GM18873 (cell line): ENCODE results near the gene MPHOSPH6.
"Not testable (repeated sequence)": the region's sequence is repeated elsewhere in the genome, so short reads cannot be mapped to it uniquely, and the experiment has no call there.

Experiments used
- ATAC-seq: cut with Tn5 transposase; IDR thresholded peaks from one replicate; pipeline ENCODE4 v1.9.1; 2021; ENCODE audit warnings: mild to moderate bottlenecking, moderate library complexity, moderate number of reproducible peaks; ENCODE audit not compliant: unreplicated experiment, low FRiP score

Gene MPHOSPH6, protein sequence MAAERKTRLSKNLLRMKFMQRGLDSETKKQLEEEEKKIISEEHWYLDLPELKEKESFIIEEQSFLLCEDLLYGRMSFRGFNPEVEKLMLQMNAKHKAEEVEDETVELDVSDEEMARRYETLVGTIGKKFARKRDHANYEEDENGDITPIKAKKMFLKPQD

DNA sequence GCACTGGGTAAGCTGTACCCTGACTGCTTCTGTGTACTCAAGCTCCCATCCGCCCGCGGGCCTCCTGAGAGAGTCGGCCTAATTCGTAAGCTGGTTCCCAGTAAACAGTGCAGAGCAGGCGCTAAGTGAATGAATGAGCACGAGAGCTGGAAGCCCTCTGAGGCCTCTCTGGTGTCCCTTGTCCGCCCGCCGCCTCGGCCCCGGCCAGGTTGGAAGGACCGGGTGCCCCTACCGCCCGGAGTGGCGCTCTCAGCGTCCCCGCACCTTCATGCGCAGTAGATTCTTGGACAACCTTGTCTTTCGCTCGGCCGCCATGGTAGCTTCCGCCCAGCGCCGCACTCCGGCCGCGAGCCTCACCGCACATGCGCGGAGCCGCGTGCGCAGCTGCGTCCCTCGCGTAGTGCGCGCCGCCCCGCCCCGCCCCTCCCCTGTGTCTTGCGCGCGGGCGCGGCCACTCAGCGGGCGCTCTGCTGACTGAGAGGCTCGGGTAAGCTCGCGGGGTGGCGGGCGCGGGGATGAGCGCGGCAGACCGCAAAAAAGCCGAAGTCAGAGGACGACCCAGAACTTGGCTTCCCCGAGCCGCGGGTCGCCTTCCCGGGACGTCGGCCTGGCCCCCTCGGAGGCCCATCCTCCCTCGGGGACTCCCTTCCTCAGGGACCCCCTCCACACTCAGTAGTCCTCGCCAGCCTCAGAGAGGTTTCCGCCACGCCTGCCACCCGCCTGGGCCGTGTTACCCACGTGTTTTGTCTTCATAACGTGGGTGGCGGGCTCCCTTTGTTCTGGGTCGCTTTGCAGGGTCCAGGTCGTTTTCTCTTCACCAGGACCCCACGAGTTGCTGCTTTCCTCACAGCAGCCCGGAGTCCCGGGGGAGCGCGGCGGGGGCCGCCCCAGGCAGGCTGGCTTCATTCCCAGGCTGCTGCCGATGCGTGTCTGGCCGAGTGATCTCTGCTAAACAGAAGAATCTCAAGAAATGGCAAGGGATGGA is at the start of gene MPHOSPH6:
MPHOSPH6 (minus strand) TSS at position 364 of the 985 bp plus-strand sequence; CDS start at position 315, 49 bp downstream.
- peak; percentile 82 for ATAC-seq

DNA sequence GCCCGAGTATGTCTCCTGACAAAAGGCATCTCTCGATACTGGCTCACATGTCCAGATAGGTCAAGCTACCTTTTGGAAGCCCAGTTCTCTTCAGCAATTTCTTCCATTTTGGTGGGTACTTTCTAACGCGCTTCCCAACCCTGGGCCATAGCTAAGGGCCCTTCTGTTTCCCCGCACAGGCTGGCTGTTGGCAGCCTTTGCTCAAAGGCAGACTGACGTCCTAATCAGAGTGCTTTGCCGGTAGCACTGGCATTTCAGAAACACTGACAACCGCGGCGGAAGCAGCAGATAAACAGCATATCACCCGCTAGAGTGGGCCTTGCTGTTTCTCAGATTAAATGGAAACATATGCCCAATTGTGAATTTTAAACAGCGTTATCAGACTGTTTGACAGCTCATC is 49.3 kb upstream of the MPHOSPH6 start:
- no peak for ATAC-seq

DNA sequence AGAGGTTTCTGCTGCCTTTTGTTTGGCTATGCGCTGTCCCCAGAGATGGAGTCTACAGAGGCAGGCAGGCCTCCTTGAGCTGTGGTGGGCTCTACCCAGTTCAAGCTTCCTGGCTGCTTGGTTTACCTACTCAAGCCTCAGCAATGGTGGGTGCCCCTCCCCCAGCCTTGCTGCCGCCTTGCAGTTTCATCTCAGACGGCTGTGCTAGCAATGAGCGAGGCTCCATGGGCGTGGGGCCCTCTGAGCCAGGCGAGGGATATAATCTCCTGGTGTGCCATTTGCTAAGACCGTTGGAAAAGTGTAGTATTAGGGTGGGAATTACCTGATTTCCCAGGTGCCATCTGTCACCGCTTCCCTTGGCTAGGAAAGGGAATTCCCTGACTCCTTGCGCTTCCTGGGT is 39.3 kb upstream of the MPHOSPH6 start:
- ATAC-seq = not testable (repeated sequence)

DNA sequence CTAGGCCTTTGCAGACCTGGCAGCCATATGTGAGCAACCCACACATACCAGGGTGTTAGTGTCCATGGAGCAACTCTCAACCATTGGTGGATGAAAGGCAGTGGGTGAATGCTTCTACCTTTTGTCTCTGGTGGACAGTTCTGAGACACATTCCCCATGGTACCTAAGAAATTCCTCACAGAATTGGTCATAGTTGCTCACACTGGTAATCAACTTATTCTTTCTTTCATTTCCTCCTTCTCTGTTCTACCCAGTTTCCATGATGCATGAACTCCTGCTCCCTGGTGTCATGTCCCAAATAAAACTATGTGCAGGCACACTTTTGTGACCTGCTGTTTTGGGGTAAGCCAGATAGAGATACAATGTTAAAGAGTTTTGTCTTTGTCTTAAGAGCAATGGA is 33.2 kb upstream of the MPHOSPH6 start:
- ATAC-seq = no peak

DNA sequence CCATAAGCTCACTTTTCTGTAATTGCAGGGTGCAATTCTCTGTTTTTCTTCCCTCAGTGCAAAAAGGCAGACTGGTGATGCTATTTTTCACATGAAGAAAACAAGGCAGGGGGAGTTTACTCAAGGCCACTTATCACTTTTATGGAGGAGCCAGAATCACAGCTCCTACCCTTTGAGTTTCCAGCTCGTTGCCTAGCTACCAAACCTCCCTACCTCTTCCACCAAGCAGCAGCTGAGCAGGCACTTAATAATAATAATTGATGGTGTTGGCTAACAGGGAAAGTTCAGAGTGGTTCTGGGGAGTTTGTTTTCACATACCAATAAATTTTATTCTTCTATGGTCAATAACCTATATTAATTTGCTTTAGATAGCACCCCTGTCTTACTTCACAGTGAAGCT is 31.9 kb upstream of the MPHOSPH6 start:
- ATAC-seq = no peak

DNA sequence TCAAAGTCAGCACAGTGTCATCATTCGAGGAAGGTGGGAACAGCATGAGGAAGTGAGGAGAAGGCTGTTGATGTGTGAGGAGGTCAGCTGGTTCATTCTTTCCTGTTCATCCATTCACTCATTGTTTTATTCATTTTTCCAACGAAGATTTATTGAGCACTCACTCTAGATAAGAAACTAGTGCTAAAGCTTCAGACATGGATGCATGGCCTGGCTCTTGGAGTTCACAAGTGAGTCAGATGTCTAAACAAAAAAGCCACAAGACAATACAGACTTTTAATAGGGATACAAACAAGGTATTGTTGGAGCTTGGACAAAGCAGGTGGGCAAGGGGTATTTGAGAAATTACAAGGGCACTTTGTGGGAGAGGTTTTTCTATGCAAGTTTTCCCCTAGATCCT is 31.3 kb upstream of the MPHOSPH6 start:
- no peak for ATAC-seq

DNA sequence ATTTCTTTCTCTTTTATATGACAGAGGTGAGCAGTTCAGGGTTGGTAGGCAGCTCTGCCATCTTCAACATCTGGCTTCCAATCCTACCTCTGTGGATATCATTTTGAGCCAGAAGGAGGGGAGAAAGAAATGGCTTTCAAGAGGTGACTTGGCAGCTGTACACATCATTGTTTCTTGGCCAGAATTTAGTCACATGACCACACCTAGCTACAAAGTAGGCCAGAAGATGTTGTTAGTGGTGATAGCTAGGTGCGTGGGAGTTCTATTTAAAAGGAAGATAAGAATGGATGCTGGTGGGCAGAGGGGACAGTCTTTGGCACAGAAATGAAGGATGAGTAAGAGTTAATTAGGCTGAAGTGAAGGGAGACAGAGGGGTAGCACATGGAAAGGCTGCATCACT is 29.2 kb upstream of the MPHOSPH6 start:
- ATAC-seq = no peak

DNA sequence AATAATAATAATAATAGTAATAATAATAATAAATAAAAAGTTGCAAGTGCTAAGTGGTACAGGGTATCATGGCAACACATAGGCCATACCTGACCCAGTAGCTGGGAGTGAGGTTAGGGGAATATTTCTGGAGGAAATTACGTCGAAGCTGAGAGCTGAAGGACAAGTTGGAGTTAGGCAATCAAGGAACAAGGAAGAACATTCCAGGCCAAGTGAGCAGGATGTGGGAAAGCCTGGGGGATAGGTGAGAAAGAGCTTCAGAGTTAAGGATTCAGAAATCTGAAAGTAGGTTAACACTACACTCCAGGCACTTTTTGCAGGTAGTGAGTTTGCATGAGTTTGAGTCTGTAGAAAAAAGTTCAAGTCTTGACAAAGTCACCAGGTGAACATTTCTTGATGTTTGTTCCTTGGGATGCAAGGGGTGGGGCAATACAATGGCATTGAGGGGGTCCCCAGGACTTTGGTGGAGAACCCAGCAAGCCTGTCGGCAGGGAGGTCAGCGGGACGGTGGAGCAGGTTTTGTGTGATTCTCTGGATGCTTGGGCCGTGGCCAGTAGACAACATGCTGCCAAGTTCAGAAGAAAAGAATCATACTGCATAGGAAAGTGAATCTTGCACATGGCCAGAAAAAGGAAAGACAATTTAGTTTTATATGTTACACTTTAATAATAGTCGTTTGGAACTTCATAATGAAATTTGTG is 27.7 kb upstream of the MPHOSPH6 start:
- no peak for ATAC-seq

DNA sequence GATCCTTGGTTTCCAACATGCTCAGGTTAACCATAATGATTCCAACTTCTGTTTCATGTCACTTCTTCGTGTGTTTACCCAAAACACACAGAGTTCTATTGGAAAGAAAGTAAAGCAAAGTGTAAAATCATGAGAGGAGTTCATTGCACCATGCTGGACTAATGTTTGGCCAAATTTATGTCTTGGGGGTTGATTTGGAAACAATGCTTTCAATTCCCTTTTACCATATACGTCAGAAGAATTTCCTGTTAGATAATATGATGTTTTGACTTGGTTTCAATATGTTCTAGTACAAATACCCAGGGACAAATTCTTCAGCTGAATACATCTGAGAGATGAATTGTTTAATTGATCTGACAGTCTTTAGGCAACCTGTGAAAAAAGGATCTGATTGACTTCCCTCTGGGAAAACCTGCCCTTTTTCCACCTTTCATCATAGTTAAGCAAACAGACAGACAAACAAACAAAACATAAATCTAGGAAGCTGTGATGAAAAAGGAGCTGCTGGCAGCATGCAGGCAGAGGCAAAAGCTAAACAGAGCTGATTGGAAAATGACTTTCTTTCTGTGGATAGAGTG is 26.0 kb upstream of the MPHOSPH6 start:
- ATAC-seq = no peak

DNA sequence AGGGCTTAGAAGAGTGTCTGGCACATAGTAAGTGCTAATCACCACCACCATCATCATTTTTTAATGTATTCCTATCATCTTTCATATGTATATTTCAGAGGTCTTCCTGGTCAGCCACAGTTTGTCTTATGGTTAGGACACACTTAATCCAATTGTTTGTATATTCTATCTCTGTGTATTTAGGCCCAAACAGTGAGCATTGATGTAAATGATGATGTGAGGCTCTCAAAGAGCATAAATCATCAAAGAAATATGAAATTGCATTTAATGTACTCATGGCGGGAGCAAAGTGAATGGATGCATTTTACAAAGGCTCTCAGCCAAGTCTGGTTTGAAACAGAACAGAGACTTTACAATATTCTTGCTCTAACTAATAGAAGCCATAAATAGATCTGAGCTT is 24.1 kb upstream of the MPHOSPH6 start:
- ATAC-seq = no peak

DNA sequence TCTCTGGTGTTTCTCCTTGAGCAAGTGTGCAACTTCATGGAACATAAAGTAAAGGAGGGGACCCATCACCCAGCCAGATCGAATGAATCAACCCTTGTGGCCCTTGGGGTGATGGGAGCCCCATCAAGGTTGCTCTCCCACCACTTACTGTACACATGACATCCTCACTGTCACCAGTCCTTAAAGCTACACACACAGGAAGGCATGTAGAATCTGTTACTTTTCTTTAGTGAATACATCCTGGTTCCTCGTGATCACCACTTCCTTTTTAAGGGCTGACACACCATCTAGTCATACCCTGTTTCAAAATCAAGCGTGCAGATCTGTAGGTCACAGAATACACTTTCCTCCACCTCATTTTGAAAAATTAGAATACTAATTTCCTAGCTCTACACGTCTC is 22.6 kb upstream of the MPHOSPH6 start:
- no peak for ATAC-seq

DNA sequence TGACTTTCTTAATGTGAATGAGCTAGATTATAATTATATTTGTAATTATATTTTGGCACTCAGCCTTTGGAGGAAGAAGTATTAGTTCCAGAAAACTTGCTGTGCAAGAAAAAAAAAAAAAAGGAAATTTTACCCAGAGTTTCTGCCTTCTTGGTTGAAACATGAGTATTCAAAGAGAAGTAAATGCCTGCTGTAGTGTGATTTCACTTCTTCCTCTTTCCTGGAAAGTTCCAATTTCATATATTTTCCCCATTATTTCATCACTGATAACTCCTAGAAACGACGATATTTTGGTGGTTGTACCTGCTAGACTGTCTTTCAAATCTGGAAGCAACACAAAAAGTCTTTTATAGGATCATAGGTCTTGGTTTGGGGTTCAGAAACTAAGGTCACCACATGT is 20.4 kb upstream of the MPHOSPH6 start:
- ATAC-seq = no peak

DNA sequence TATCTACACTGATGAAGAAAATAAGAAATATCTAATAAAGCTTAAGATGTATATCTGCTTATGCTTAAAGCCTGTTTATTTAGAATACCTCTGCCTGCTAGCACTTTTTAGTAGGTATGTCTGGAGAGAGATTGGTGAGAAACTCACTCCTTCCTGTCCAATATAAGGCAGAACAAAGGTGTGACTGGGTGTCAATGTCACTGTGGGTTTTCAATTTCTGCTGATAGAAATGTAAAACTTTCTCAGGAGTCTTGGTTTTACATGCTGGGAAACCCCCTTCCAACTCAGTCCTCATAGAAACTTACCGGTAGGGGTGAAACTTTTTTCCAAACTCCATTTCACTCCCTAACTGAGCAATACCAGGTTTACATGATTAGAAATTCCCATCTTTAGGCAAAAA is 17.8 kb upstream of the MPHOSPH6 start:
- ATAC-seq = no peak

DNA sequence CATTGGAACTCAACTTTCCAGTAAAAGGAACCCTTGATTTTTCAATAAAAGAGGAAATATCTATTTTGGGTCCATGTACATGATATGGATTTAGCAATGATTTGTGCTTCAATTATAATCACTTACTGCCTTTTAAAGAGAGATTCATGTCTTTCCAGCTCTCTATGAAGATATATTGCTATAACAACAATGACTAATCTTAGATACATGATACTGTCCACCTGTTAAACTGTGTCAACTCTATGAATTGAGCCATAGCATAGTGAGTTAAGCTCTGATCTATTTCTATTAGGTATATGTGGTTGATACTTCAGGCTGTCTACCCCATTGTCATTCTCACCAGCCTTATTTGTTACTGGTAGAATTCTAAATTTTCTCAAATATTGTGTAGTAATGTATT is 15.0 kb upstream of the MPHOSPH6 start:
- ATAC-seq = no peak

DNA sequence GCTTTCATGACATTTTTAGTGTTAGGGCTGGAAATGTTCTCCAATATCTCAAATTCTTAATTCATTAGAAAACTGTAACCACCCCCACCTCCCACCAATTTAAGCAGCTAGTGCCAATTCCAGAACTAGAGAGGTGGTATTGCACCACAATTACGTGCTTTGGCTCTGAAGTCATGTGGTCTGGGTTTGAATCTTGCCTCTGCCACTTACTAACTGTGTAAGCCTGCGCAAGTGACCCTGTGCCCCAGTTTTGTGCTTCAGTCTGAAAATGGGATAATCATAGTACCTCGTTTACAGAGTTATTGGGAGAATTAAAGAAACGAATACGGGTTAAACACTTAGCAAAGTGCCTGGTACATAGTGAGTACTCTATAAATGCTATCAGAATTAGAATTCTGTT is 14.2 kb upstream of the MPHOSPH6 start:
- no peak for ATAC-seq

DNA sequence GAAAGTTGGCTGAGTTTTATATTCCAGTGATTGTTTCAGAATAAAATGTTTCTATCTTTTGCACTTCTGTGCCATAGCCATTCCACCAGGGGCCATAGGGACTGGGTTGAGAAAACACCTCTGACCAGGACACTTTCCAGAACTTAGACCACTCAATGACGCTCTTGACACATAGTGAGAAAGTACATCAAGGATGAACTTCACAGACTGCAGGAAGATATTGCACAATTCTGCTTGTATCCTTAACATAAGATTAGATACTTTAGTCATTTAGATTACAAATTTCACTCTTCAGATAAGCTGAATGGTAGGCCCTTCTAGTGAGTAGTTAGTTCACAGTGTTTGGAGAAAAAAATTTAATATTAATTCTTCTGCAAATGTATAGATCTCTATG is 13.0 kb upstream of the MPHOSPH6 start:
- ATAC-seq = no peak

DNA sequence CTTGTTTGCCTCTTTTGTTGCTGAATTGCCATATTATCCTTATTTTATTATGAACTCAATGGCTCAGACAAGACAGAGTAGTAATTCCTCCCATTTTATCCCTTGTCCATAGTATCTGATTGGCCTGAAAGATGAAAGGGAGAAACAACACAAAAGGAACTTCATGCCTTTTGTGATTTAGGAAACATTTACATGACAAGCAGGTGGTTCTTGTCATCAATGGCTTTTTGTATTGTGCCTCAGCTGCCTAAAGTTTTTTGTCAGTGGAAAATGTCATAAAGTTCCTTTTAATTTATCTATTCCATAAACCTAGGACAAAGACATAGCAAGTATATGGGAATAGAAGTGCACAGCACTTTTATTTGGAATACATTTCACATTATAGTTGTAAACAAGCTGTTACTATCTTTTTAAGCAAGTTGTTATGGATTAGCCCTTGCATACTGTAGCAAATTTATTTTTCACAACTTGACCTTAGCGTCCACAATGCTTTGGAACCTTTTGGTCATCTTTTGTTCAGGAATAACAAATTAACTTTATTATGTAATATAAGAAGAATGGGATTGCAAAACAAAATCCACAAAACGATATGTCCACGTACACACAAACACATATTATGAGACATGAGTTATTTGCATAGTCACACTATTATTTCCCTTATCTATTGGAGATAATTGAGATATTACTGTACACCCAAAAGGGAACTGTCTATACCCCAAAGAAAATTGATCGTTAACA is 12.4 kb upstream of the MPHOSPH6 start:
- no peak for ATAC-seq

DNA sequence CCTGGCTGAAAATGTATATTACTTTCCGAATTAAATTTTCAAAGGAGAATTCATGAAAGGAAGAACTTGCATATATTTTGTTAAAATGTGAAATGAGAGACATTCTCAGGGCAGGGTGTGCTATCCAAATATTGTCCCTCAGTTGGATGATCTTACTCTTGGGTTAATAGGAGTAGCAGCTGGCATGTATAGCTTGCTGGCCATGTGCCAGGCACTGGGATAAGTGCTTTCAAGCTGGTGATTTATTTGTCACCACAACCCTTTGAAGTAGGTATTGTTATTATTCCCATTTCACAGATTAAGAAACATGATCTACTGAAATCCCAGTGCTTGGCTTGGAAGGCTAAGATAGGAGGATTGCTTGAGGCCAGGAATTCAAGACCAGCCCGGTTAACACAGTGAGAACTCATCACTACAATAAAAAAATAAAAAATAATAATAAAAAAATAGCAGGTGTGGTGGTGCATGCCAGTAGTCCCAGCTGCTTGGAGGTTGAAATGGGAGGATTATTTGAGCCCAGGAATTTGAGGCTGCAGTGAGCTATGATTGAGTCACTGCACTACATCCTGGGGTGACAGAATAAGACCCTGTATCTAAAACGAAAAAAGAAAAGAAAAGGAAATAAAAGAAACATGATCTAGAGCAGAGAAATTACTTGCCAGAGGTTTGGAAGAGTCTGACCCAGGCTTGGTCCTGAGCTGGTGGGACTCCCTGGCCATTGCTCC is 11.6 kb upstream of the MPHOSPH6 start:
- ATAC-seq = no peak

DNA sequence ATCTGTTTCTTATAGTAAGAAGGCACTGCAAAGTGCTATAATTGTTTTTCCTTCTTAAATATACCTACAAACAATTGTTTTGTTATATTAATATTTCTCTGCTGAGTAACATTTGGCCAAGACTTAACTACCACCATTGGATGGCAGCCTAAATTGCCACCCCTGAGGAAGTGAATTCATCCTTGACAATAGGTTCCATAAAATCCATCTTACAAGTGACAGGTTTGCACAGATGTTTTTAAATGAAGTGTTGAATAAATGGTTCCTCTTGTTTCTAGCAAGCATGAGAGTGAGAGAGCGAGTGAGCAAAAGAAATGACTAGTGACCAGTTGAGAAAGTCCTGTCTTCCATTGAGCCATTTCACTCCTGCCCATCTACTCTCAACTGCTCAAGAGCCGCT is 8.3 kb upstream of the MPHOSPH6 start:
- ATAC-seq = no peak

DNA sequence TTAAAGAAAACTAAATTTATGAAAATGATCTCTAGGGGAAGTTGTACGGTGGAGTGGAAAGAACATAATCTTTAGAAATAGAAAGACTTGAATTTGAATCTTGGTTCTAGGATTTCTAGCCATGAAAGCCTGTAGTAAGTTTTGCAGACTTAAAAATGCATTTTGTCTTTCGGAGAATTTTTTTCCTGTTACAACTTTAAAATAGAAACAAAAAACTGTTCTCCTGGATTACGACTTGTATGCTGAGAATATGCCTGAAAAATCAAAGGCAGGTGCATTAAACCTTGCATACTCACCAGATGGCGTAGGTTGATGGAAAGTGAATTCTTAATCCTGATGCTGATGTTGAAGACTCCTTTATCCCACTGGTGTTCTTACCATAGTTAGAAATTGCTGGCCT is 7.5 kb upstream of the MPHOSPH6 start:
- ATAC-seq = no peak
